Stomach (tissue), 4 donors: Measurements from ENCODE around the gene CTNNA3.

Experiments used
- CTCF ChIP-seq, 7 experiments: fragments of 450-650 bp in 4 of 7; fragments of 200-600 bp in 3 of 7; sonication (generic) in 3 of 7; IDR thresholded peaks; one replicate each; pipeline ENCODE4 v1.5.1; 2016 to 2019; ENCODE audit warnings: antibody characterized with exemption in 7 of 7, control low read depth in 2 of 7, mild to moderate bottlenecking in 1 of 7
- POLR2AphosphoS5 ChIP-seq, 3 donors: sonication (generic); formaldehyde crosslinking; IDR thresholded peaks; one replicate each; pipeline ENCODE4 v1.6.1; 2016; ENCODE audit warnings: antibody characterized with exemption in 3 of 3

GRCh38 chr10:66244953-66245352 lies 1451.0 kb downstream of the CTNNA3 start:
- TF ChIP-seq CTCF (IDR thresholded peaks at IDR 0.05), result no peak
- TF ChIP-seq POLR2AphosphoS5 (IDR thresholded peaks at IDR 0.05), result no peak
